Spleen (tissue), 11 donors: ENCODE data around the gene SH3RF3. TPM values are rescaled to one million over a fixed set of nuclear protein-coding genes. Genes with fewer than 3 reads are reported as not detected.

Experiments used
- DNase-seq: peaks from one replicate; pipeline ENCODE4 v3.0.0-alpha.2; 2020
- H3K27ac ChIP-seq, 8 donors: fragments of 200-600 bp; sonication (generic) in 7 of 8; 1 replicate in 4 of 8; 2 replicates in 4 of 8; pipeline versions ENCODE4 v1.5.0 to v1.8.0; 2016 to 2021; ENCODE audit warnings: inconsistent platforms in 4 of 8, mild to moderate bottlenecking in 4 of 8, moderate library complexity in 1 of 8
- H3K27me3 ChIP-seq, 7 donors: fragments of 200-600 bp; sonication (generic) in 6 of 7; replicated peaks in 1 of 7; 1 replicate in 4 of 7; 2 replicates in 3 of 7; pipeline versions ENCODE4 v1.5.0 to v1.8.0; 2016 to 2021; ENCODE audit warnings: inconsistent platforms in 3 of 7, mild to moderate bottlenecking in 1 of 7
- H3K36me3 ChIP-seq, 6 donors: fragments of 200-600 bp; sonication (generic) in 5 of 6; 1 replicate in 4 of 6; 2 replicates in 2 of 6; pipeline versions ENCODE4 v1.5.0 to v1.8.0; 2016 to 2021; ENCODE audit warnings: inconsistent platforms in 2 of 6
- H3K4me1 ChIP-seq, 6 donors: fragments of 200-600 bp; sonication (generic) in 5 of 6; 1 replicate in 3 of 6; 2 replicates in 3 of 6; pipeline versions ENCODE4 v1.5.0 to v1.8.0; 2016 to 2021; ENCODE audit warnings: inconsistent platforms in 3 of 6
- H3K4me3 ChIP-seq, 8 donors: fragments of 200-600 bp; sonication (generic) in 7 of 8; 1 replicate in 4 of 8; 2 replicates in 4 of 8; pipeline versions ENCODE4 v1.5.0 to v1.8.0; 2016 to 2021; ENCODE audit warnings: inconsistent platforms in 4 of 8, mild to moderate bottlenecking in 4 of 8, moderate library complexity in 2 of 8
- H3K9me3 ChIP-seq, 8 donors: fragments of 200-600 bp; sonication (generic) in 7 of 8; 1 replicate in 4 of 8; 2 replicates in 4 of 8; pipeline versions ENCODE4 v1.5.0 to v1.8.0; 2016 to 2021; ENCODE audit warnings: inconsistent platforms in 4 of 8
- CTCF ChIP-seq, 11 experiments: fragments of 200-600 bp in 7 of 11; fragments of 450-650 bp in 4 of 11; sonication (generic) in 4 of 11; IDR thresholded peaks in 8 of 11; conservative IDR thresholded peaks in 3 of 11; 1 replicate in 7 of 11; 2 replicates in 4 of 11; pipeline versions ENCODE4 v1.4.0 to v1.8.0; 2016 to 2021; ENCODE audit warnings: antibody characterized with exemption in 11 of 11, inconsistent platforms in 4 of 11, mild to moderate bottlenecking in 1 of 11
- POLR2A ChIP-seq, 3 donors: fragments of 450-650 bp; IDR thresholded peaks; one replicate each; pipeline ENCODE4 v1.5.1; 2017; ENCODE audit warnings: antibody characterized with exemption in 3 of 3, mild to moderate bottlenecking in 1 of 3
- POLR2AphosphoS5 ChIP-seq, 3 donors: sonication (generic); formaldehyde crosslinking; IDR thresholded peaks; one replicate each; pipeline ENCODE4 v1.5.1; 2017; ENCODE audit warnings: antibody characterized with exemption in 3 of 3
- WGBS, 5 donors: extraction: QIAGEN DNeasy Blood & Tissue Kit in 3 of 5; methylation state at CpG; one replicate each; pipeline versions ENCODE4 v1.1.5 to v1.1.7; 2013 to 2018; 5-methylcytosine and 5-hydroxymethylcytosine counted together
- intact Hi-C: fragments of 100-400 bp; cut with DNase I; formaldehyde crosslinking; loops from one replicate; pipeline ENCODE4 v1.15.0; 2023; ENCODE audit warnings: low total_unique reads
- polyA plus RNA-seq, 3 donors: library from polyadenylated mRNA; stranded (reverse); fragments of 200-250 nt; gene quantifications; one replicate each; pipeline ENCODE4 v1.2.1, GENCODE V29; 2013
- total RNA-seq, 7 donors: library from RNA; depleted of rRNA in 3 of 7; stranded (reverse); fragments of >200 nt in 3 of 7; fragmentation: NEBNext Ultra II Directional in 4 of 7; extraction: Animal tissue kit (Norgen Biotek cat#: 25700) in 4 of 7; gene quantifications; one replicate each; pipeline versions ENCODE4 v1.1.0 to v1.2.1, GENCODE V29; 2016 to 2021
- donor health status: healthy with polysubstance abuse.
- donor health status: DM: no; HTN: no; CAD: no; lungs with moderate emphysema.
- donor health status: DM: no; HTN: no; CAD: no.
- donor health status: Bipolar disorder and iron deficiency.
- donor health status: healthy.
- donor health status: DM: no; HTN: no; CAD: no.
- donor health status: DM: yes; HTN: yes; CAD: no.

Gene SH3RF3
- total and polyA plus RNA-seq, 10 donors: 1.3 to 7.6 (median 4.7) TPM

- Histone ChIP-seq H3K4me1 (peaks cover 0 to 21% (median 3%) of the 10 kb centered on the region in 6 donors), H3K4me3 (no peak overlapping the region), H3K36me3 (no peaks in the 10 kb centered on the region), H3K27me3 (no peaks in the 10 kb centered on the region), H3K9me3 (no peaks in the 10 kb centered on the region), H3K27ac (peak overlapping the region in 1 of 8 donors; percentile 42)
- no peak for DNase-seq
- WGBS, 5 donors: 88 to 96% (median 94%) methylated on average over 5 of the region's 5 CpGs
- TF ChIP-seq POLR2A (IDR thresholded peaks at IDR 0.05): no peak
- TF ChIP-seq POLR2AphosphoS5 (IDR thresholded peaks at IDR 0.05): no peak
- no peak for TF ChIP-seq CTCF (IDR thresholded peaks at IDR 0.05 in 8 of 11, conservative IDR thresholded peaks at IDR 0.05 in 3 of 11)
- intact Hi-C loops: loop anchor here (10.0 kb wide), 1 partner anchor 660 kb away; no protein-coding TSS in a partner anchor
Measured at GRCh38 chr2:109514857-109515256, 385.9 kb downstream of the SH3RF3 start.

- no peak overlapping the region for H3K4me3 ChIP-seq
- H3K27ac ChIP-seq: no peak overlapping the region
- H3K9me3 ChIP-seq: no peaks in the 10 kb centered on the region
- H3K36me3 ChIP-seq: no peaks in the 10 kb centered on the region
- no peak for DNase-seq
- H3K4me1 ChIP-seq: peaks cover 0 to 13% (median 0%) of the 10 kb centered on the region in 6 donors
- no peaks in the 10 kb centered on the region for H3K27me3 ChIP-seq
- intact Hi-C loops: loop anchor here (10.0 kb wide), 1 partner anchor 662 kb away; no protein-coding TSS in a partner anchor
- peak in 8 of 11 experiments; percentile 18 to 61 (median 44) for TF ChIP-seq CTCF (IDR thresholded peaks at IDR 0.05 in 8 of 11, conservative IDR thresholded peaks at IDR 0.05 in 3 of 11)
- TF ChIP-seq POLR2AphosphoS5 (IDR thresholded peaks at IDR 0.05): peak in 2 of 3 donors; percentile 20 to 40
- TF ChIP-seq POLR2A (IDR thresholded peaks at IDR 0.05): no peak
- WGBS, 5 donors: 58 to 70% (median 61%) methylated on average over 8 to 20 of the region's 20 CpGs
Measured at GRCh38 chr2:109516445-109517117, 387.6 kb downstream of the SH3RF3 start.

GRCh38 chr2:109517118-109517889 lies 388.3 kb downstream of the SH3RF3 start:
- WGBS, 5 donors: 88 to 95% (median 90%) methylated on average over 16 to 26 of the region's 26 CpGs
- TF ChIP-seq POLR2A (IDR thresholded peaks at IDR 0.05) (no peak), POLR2AphosphoS5 (IDR thresholded peaks at IDR 0.05) (no peak), CTCF (IDR thresholded peaks at IDR 0.05 in 8 of 11, conservative IDR thresholded peaks at IDR 0.05 in 3 of 11) (no peak)
- intact Hi-C loops: loop anchor here (10.0 kb wide), 1 partner anchor 663 kb away; no protein-coding TSS in a partner anchor
- no peak for DNase-seq
- peaks cover 0 to 13% (median 0%) of the 10 kb centered on the region in 6 donors for H3K4me1 ChIP-seq
- H3K9me3 ChIP-seq: no peaks in the 10 kb centered on the region
- H3K36me3 ChIP-seq: no peaks in the 10 kb centered on the region
- H3K4me3 ChIP-seq: no peak overlapping the region
- no peak overlapping the region for H3K27ac ChIP-seq
- no peaks in the 10 kb centered on the region for H3K27me3 ChIP-seq

- intact Hi-C loops: loop anchor here (10.0 kb wide), 1 partner anchor 665 kb away; no protein-coding TSS in a partner anchor
- H3K27ac ChIP-seq: no peak overlapping the region
- 75 to 86% (median 81%) methylated on average over 4 of the region's 4 CpGs for WGBS, 5 donors
- no peak for TF ChIP-seq POLR2A (IDR thresholded peaks at IDR 0.05)
- no peak for TF ChIP-seq POLR2AphosphoS5 (IDR thresholded peaks at IDR 0.05)
- no peak for TF ChIP-seq CTCF (IDR thresholded peaks at IDR 0.05 in 8 of 11, conservative IDR thresholded peaks at IDR 0.05 in 3 of 11)
- no peak overlapping the region for H3K4me3 ChIP-seq
- no peaks in the 10 kb centered on the region for H3K36me3 ChIP-seq
- peaks cover 0 to 1% (median 0%) of the 10 kb centered on the region in 6 donors for H3K4me1 ChIP-seq
- peaks cover 0 to 6% (median 0%) of the 10 kb centered on the region in 7 donors for H3K27me3 ChIP-seq
- no peaks in the 10 kb centered on the region for H3K9me3 ChIP-seq
- peak; percentile 32 for DNase-seq
Measured at GRCh38 chr2:109519513-109519912, 390.5 kb downstream of the SH3RF3 start.
